ENCODE data around the gene FAM50B. TPM values are rescaled to one million over a fixed set of nuclear protein-coding genes. Genes with fewer than 3 reads are reported as not detected.

The FAM50B gene
- total and polyA plus RNA-seq, 10 of the 15 experiments (the other 5 are each of a cell fraction or from before 2014, with no cell fraction given), result 0.58 to 10.2 (median 5.9) TPM

GRCh38 chr6:3809515-3809891 lies 39.7 kb upstream of the FAM50B start:
- no peaks in the 10 kb centered on the region for H3K36me3 ChIP-seq (ENCODE audit: control insufficient read depth in 2 of 2, insufficient read depth in 2 of 2, low read length in 1 of 2)
- H3K27me3 ChIP-seq (replicated peaks in 1 of 2; ENCODE audit: control insufficient read depth in 2 of 2, insufficient read depth in 2 of 2, low read length in 1 of 2), result no peaks in the 10 kb centered on the region
- H3K27ac ChIP-seq (ENCODE audit: control insufficient read depth, insufficient read depth), result no peak overlapping the region
- H3K4me2 ChIP-seq (ENCODE audit: control insufficient read depth, insufficient read depth), result no peak overlapping the region
- H3K79me2 ChIP-seq (ENCODE audit: control insufficient read depth, insufficient read depth, low read length), result no peaks in the 10 kb centered on the region
- 41% methylated on average over 1 of the region's 1 CpG for WGBS (ENCODE audit: insufficient coverage, insufficient replicate concordance, low lambda C conversion rate, missing lambda C conversion rate)
- H3K9me3 ChIP-seq (replicated peaks; ENCODE audit: control insufficient read depth, insufficient read depth, low read length), result peaks cover 2% of the 10 kb centered on the region; the same call in 2 of the 3 replicates
- ChIA-PET CTCF (no interaction called here), RAD21 (ENCODE audit: unreplicated experiment) (no interaction called here), POLR2A (no interaction called here), SMC1A (ENCODE audit: uncharacterized antibody, unreplicated experiment) (interaction anchor here (1.2 to 1.3 kb wide), 2 partner anchors 12 to 34 kb away, joined by 3 read pairs; no protein-coding TSS in a partner anchor)
- no peak overlapping the region for H2AFZ ChIP-seq (ENCODE audit: control insufficient read depth, low read depth, low read length)
- in situ Hi-C loops (cut with MboI), result no loop called here
- DNase-seq (ENCODE audit: low read depth, low spot score), result no peak
- no peak for TF ChIP-seq RELB (IDR thresholded peaks at IDR 0.05; ENCODE audit: low read depth)
- TF ChIP-seq SREBF2 (IDR thresholded peaks at IDR 0.05; ENCODE audit: low read length), result no peak
- TF ChIP-seq NFYB (IDR thresholded peaks at IDR 0.05; ENCODE audit: insufficient read depth, low read depth, low read length), result no peak
- no peak for TF ChIP-seq KAT2A (conservative IDR thresholded peaks at IDR 0.05; ENCODE audit: control insufficient read depth, low read depth, low read length)
- no peak for TF ChIP-seq BMI1 (IDR thresholded peaks at IDR 0.05; ENCODE audit: borderline replicate concordance)
- no peak for TF ChIP-seq CREM (IDR thresholded peaks at IDR 0.05; ENCODE audit: low read depth)
- no peak for TF ChIP-seq NRF1 (conservative IDR thresholded peaks at IDR 0.05; ENCODE audit: low read depth, low read length)
- no peak for TF ChIP-seq SP1 (IDR thresholded peaks at IDR 0.05; ENCODE audit: low read depth, low read length)
- peaks cover 12% of the 10 kb centered on the region for H3K4me1 ChIP-seq (ENCODE audit: control insufficient read depth, insufficient read depth, low read length)
- BruUV-seq (replicated peaks), result no TSS peak
- H3K4me3 ChIP-seq, result no peak overlapping the region
- FAIRE-seq, result no peak
- no peaks in the 10 kb centered on the region for H4K20me1 ChIP-seq (ENCODE audit: control insufficient read depth, insufficient read depth)
- ATAC-seq, result no peak
- intact Hi-C loops (cut with micrococcal nuclease; ENCODE audit: unreplicated experiment), result no loop called here
- H3K9ac ChIP-seq (ENCODE audit: control insufficient read depth, insufficient read depth, low read length), result no peak overlapping the region

All from GM12878 (cell line).